Vagina (tissue), 2 donors: Measurements from ENCODE around the gene BEAN1. TPM values are rescaled to one million over a fixed set of nuclear protein-coding genes. Genes with fewer than 3 reads are reported as not detected.

Source experiments
- DNase-seq, 2 donors: peaks; one replicate each; pipeline ENCODE4 v3.0.0-alpha.2; 2017; ENCODE audit errors: extremely low spot score in 2 of 2
- H3K27ac ChIP-seq: fragments of 200-600 bp; sonication (generic); one replicate; pipeline ENCODE4 v1.5.1; 2019
- H3K27me3 ChIP-seq: fragments of 200-600 bp; sonication (generic); one replicate; pipeline ENCODE4 v1.5.1; 2019
- H3K36me3 ChIP-seq, 2 donors: fragments of 200-600 bp; sonication (generic); one replicate each; pipeline ENCODE4 v1.5.1; 2017 to 2019
- H3K4me1 ChIP-seq: fragments of 200-600 bp; sonication (generic); one replicate; pipeline ENCODE4 v1.5.1; 2019
- H3K4me3 ChIP-seq, 2 donors: fragments of 200-600 bp; sonication (generic); 1 replicate in 1 of 2; 2 replicates in 1 of 2; pipeline ENCODE4 v1.5.1; 2016 to 2019
- H3K9me3 ChIP-seq: fragments of 200-600 bp; sonication (generic); one replicate; pipeline ENCODE4 v1.5.1; 2019
- CTCF ChIP-seq, 3 experiments: fragments of 450-650 bp in 2 of 3; fragments of 200-600 bp in 1 of 3; sonication (generic) in 1 of 3; IDR thresholded peaks; one replicate each; pipeline ENCODE4 v1.5.1; 2017 to 2019; ENCODE audit warnings: antibody characterized with exemption in 3 of 3, mild to moderate bottlenecking in 2 of 3, moderate library complexity in 2 of 3
- POLR2A ChIP-seq, 2 donors: fragments of 450-650 bp; IDR thresholded peaks; one replicate each; pipeline ENCODE4 v1.6.1; 2017; ENCODE audit warnings: antibody characterized with exemption in 2 of 2, mild to moderate bottlenecking in 2 of 2, moderate library complexity in 2 of 2
- POLR2AphosphoS5 ChIP-seq, 2 donors: sonication (generic); formaldehyde crosslinking; IDR thresholded peaks; one replicate each; pipeline ENCODE4 v1.9.0; 2017; ENCODE audit warnings: antibody characterized with exemption in 2 of 2, mild to moderate bottlenecking in 2 of 2, low read depth in 1 of 2; ENCODE audit not compliant: insufficient read depth in 1 of 2
- intact Hi-C: fragments of 100-400 bp; cut with DNase I; formaldehyde crosslinking; loops from one replicate; pipeline ENCODE4 v1.15.1; 2023
- total RNA-seq: library from RNA; depleted of rRNA; stranded (reverse); fragments of >200 nt; gene quantifications from one replicate; pipeline ENCODE4 v1.2.3, GENCODE V29; 2016

BEAN1 gene
- total RNA-seq, 1 donor from 2014 or later, result not detected

GRCh38 chr16:66503612-66504011 is 76.5 kb downstream of the BEAN1 start:
- TF ChIP-seq POLR2A (IDR thresholded peaks at IDR 0.05) (no peak), CTCF (IDR thresholded peaks at IDR 0.05) (no peak), POLR2AphosphoS5 (IDR thresholded peaks at IDR 0.05; ENCODE audit: insufficient read depth in 1 of 2, low read depth in 1 of 2) (no peak)
- Histone ChIP-seq H3K36me3 (no peaks in the 10 kb centered on the region), H3K27ac (peak overlapping the region; percentile 69)

GRCh38 chr16:66507731-66508239 is 80.7 kb downstream of the BEAN1 start:
- TF ChIP-seq CTCF (IDR thresholded peaks at IDR 0.05) (no peak), POLR2AphosphoS5 (IDR thresholded peaks at IDR 0.05; ENCODE audit: insufficient read depth in 1 of 2, low read depth in 1 of 2) (no peak), POLR2A (IDR thresholded peaks at IDR 0.05) (no peak)
- Histone ChIP-seq H3K9me3 (no peaks in the 10 kb centered on the region), H3K4me1 (peaks cover 53% of the 10 kb centered on the region), H3K4me3 (no peak overlapping the region), H3K27me3 (no peaks in the 10 kb centered on the region), H3K36me3 (no peaks in the 10 kb centered on the region), H3K27ac (no peak overlapping the region)
- intact Hi-C loops, result loop anchor here (10.0 kb wide), 1 partner anchor 47 kb away; the partner anchor contains the start of genes CKLF and TK2
- no peak for DNase-seq

More at GRCh38 chr16:66503612-66504011, 76.5 kb downstream of the BEAN1 start:
- H3K4me1 ChIP-seq, result peaks cover 31% of the 10 kb centered on the region
- no peak for DNase-seq
- H3K27me3 ChIP-seq, result no peaks in the 10 kb centered on the region
- intact Hi-C loops, result loop anchor here (10.0 kb wide), 1 partner anchor 51 kb away; the partner anchor contains the start of genes CKLF and TK2
- H3K4me3 ChIP-seq, result no peak overlapping the region
- no peaks in the 10 kb centered on the region for H3K9me3 ChIP-seq

- Histone ChIP-seq H3K36me3 (no peaks in the 10 kb centered on the region), H3K4me3 (no peak overlapping the region), H3K27me3 (no peaks in the 10 kb centered on the region), H3K27ac (no peak overlapping the region), H3K9me3 (no peaks in the 10 kb centered on the region), H3K4me1 (peaks cover 53% of the 10 kb centered on the region)
- no peak for TF ChIP-seq POLR2A (IDR thresholded peaks at IDR 0.05)
- TF ChIP-seq POLR2AphosphoS5 (IDR thresholded peaks at IDR 0.05; ENCODE audit: insufficient read depth in 1 of 2, low read depth in 1 of 2), result peak in 1 of 2 donors; percentile 79
- no peak for DNase-seq
- intact Hi-C loops, result loop anchor here (10.0 kb wide), 1 partner anchor 46 kb away; the partner anchor contains the start of genes CKLF and TK2
Measured at GRCh38 chr16:66508248-66508913, 81.3 kb downstream of the BEAN1 start.

GRCh38 chr16:66508914-66509496 is 81.9 kb downstream of the BEAN1 start:
- no peak for DNase-seq
- Histone ChIP-seq H3K4me3 (no peak overlapping the region), H3K27ac (no peak overlapping the region), H3K4me1 (peaks cover 48% of the 10 kb centered on the region), H3K9me3 (no peaks in the 10 kb centered on the region), H3K27me3 (no peaks in the 10 kb centered on the region), H3K36me3 (no peaks in the 10 kb centered on the region)
- intact Hi-C loops, result loop anchor here (10.0 kb wide), 1 partner anchor 46 kb away; the partner anchor contains the start of genes CKLF and TK2
- no peak for TF ChIP-seq POLR2AphosphoS5 (IDR thresholded peaks at IDR 0.05; ENCODE audit: insufficient read depth in 1 of 2, low read depth in 1 of 2)
- no peak for TF ChIP-seq CTCF (IDR thresholded peaks at IDR 0.05)
- TF ChIP-seq POLR2A (IDR thresholded peaks at IDR 0.05), result no peak

- Histone ChIP-seq H3K27ac (no peak overlapping the region), H3K4me3 (no peak overlapping the region), H3K27me3 (no peaks in the 10 kb centered on the region), H3K4me1 (peaks cover 45% of the 10 kb centered on the region), H3K9me3 (no peaks in the 10 kb centered on the region), H3K36me3 (no peaks in the 10 kb centered on the region)
- intact Hi-C loops, result loop anchor here (10.0 kb wide), 1 partner anchor 45 kb away; the partner anchor contains the start of genes CKLF and TK2
- TF ChIP-seq POLR2AphosphoS5 (IDR thresholded peaks at IDR 0.05; ENCODE audit: insufficient read depth in 1 of 2, low read depth in 1 of 2) (no peak), CTCF (IDR thresholded peaks at IDR 0.05) (no peak), POLR2A (IDR thresholded peaks at IDR 0.05) (no peak)
- DNase-seq, result no peak
Measured at GRCh38 chr16:66509576-66509975, 82.5 kb downstream of the BEAN1 start.
